Uterus (tissue), 2 donors: ENCODE data around the gene C4BPB.

Experiments
- POLR2A ChIP-seq, 2 donors: fragments of 450-650 bp; IDR thresholded peaks; one replicate each; pipeline ENCODE4 v1.6.1; 2016; ENCODE audit warnings: antibody characterized with exemption in 2 of 2, mild to moderate bottlenecking in 1 of 2, moderate library complexity in 1 of 2
- TF ChIP-seq, protein P1 (sequence below), 4 experiments: fragments of 200-600 bp in 2 of 4; fragments of 450-650 bp in 2 of 4; sonication (generic) in 2 of 4; IDR thresholded peaks; one replicate each; pipeline ENCODE4 v1.5.1; 2016 to 2019; ENCODE audit warnings: antibody characterized with exemption in 4 of 4, mild to moderate bottlenecking in 2 of 4, moderate library complexity in 1 of 4

DNA sequence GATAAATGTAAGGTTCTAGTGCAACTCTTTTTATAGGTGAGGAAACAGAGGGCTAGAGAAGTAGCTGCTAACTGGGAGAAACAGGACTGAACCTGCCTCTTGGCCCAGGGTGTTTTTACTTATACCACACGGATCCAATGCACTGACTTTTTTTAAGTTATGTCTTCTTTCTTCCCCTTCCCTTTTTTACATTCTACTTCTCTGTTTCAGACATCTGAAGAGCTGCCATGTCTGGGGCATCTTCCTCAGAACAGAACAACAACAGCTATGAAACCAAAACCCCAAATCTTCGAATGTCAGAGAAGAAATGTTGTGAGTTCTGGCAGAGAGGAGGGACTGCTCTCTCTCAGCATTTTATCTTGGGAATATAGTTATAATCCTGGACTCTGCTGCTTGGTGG, 34.2 kb upstream of the C4BPB start:
- TF ChIP-seq, protein P1, sequence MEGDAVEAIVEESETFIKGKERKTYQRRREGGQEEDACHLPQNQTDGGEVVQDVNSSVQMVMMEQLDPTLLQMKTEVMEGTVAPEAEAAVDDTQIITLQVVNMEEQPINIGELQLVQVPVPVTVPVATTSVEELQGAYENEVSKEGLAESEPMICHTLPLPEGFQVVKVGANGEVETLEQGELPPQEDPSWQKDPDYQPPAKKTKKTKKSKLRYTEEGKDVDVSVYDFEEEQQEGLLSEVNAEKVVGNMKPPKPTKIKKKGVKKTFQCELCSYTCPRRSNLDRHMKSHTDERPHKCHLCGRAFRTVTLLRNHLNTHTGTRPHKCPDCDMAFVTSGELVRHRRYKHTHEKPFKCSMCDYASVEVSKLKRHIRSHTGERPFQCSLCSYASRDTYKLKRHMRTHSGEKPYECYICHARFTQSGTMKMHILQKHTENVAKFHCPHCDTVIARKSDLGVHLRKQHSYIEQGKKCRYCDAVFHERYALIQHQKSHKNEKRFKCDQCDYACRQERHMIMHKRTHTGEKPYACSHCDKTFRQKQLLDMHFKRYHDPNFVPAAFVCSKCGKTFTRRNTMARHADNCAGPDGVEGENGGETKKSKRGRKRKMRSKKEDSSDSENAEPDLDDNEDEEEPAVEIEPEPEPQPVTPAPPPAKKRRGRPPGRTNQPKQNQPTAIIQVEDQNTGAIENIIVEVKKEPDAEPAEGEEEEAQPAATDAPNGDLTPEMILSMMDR (IDR thresholded peaks at IDR 0.05): no peak
- no peak for TF ChIP-seq POLR2A (IDR thresholded peaks at IDR 0.05)
